Renal cortex interstitium (tissue), 11 donors: ENCODE measurements around the gene PPP2R3B. TPM values are rescaled to one million over a fixed set of nuclear protein-coding genes. Genes with fewer than 3 reads are reported as not detected.

Source experiments
- DNase-seq, 11 donors: peaks; one replicate each; pipeline ENCODE4 v3.0.0-alpha.2; 2013; ENCODE audit warnings: low read depth in 9 of 11, low spot score in 4 of 11; ENCODE audit errors: extremely low read depth in 1 of 11
- polyA plus RNA-seq, 3 donors: library from polyadenylated mRNA; unstranded; fragments of 120-200 nt; gene quantifications; one replicate each; pipeline ENCODE4 v1.2.1, GENCODE V29; 2013; ENCODE audit not compliant: insufficient read length in 3 of 3

Gene PPP2R3B
- polyA plus RNA-seq, 3 donors = 19.9 to 28.8 (median 24.6) TPM

- DNase-seq = no peak
Observed at GRCh38 chrX:347351-348117, 39.2 kb downstream of the PPP2R3B start.

- DNase-seq = no peak
Observed at GRCh38 chrX:346034-346813, 40.5 kb downstream of the PPP2R3B start.

GRCh38 chrX:345020-345925, 41.4 kb downstream of the PPP2R3B start:
- DNase-seq = no peak

GRCh38 chrX:344371-344901, 42.3 kb downstream of the PPP2R3B start:
- no peak for DNase-seq

- DNase-seq = no peak
Observed at GRCh38 chrX:341541-342101, 45.1 kb downstream of the PPP2R3B start.

GRCh38 chrX:340641-341423, 45.9 kb downstream of the PPP2R3B start:
- no peak for DNase-seq

- DNase-seq = no peak
Observed at GRCh38 chrX:340121-340520, 46.6 kb downstream of the PPP2R3B start.

- DNase-seq = no peak
Observed at GRCh38 chrX:338836-339400, 47.8 kb downstream of the PPP2R3B start.

GRCh38 chrX:338281-338835, 48.3 kb downstream of the PPP2R3B start:
- DNase-seq = no peak

- no peak for DNase-seq
Observed at GRCh38 chrX:337331-337831, 49.3 kb downstream of the PPP2R3B start.

GRCh38 chrX:336227-336626, 50.5 kb downstream of the PPP2R3B start:
- no peak for DNase-seq

GRCh38 chrX:335758-336155, 51.0 kb downstream of the PPP2R3B start:
- DNase-seq = no peak

GRCh38 chrX:334971-335757, 51.5 kb downstream of the PPP2R3B start:
- no peak for DNase-seq

- DNase-seq = no peak
Observed at GRCh38 chrX:334331-334891, 52.3 kb downstream of the PPP2R3B start.

GRCh38 chrX:333611-334311, 52.9 kb downstream of the PPP2R3B start:
- no peak for DNase-seq
